Activated CD4-positive, alpha-beta T cell treated with anti-CD3 and anti-CD28 coated beads, Interleukin-2, amount 10 ng/mL, durations not matched to agents 7 days and 5 days (primary cell): ENCODE measurements around the gene KHDC4. TPM values are rescaled to one million over a fixed set of nuclear protein-coding genes. Genes with fewer than 3 reads are reported as not detected.
"Not testable (repeated sequence)": the region's sequence is repeated elsewhere in the genome, so short reads cannot be mapped to it uniquely, and the experiment has no call there.

Experiments used
- CTCF ChIA-PET: fragments of 350-600 bp; sonication (Branson Sonifier 250); formaldehyde crosslinking; loops from one replicate; lab custom pipeline; 2021; ENCODE audit warnings: antibody characterized with exemption; lab: Charles Lee
- POLR2A ChIA-PET: fragments of 350-600 bp; sonication (Branson Sonifier 250); formaldehyde crosslinking; loops from one replicate; lab custom pipeline; 2021; ENCODE audit warnings: antibody characterized with exemption; lab: Charles Lee
- DNase-seq: peaks from one replicate; pipeline ENCODE4 v3.0.0-alpha.2; 2020
- H3K27ac Mint-ChIP-seq: one replicate; pipeline ENCODE4 v1.8.0; 2021; ENCODE audit warnings: mild to moderate bottlenecking, moderate library complexity, mixed read lengths
- H3K27me3 Mint-ChIP-seq: one replicate; pipeline ENCODE4 v1.8.0; 2021; ENCODE audit warnings: mixed read lengths
- H3K36me3 Mint-ChIP-seq: one replicate; pipeline ENCODE4 v1.8.0; 2021; ENCODE audit warnings: low read depth, mixed read lengths
- H3K4me1 Mint-ChIP-seq: one replicate; pipeline ENCODE4 v1.8.0; 2021; ENCODE audit warnings: mixed read lengths
- H3K4me3 Mint-ChIP-seq: one replicate; pipeline ENCODE4 v1.8.0; 2021; ENCODE audit warnings: mild to moderate bottlenecking, moderate library complexity, mixed read lengths
- H3K9me3 Mint-ChIP-seq: one replicate; pipeline ENCODE4 v1.8.0; 2021; ENCODE audit warnings: mixed read lengths
- total RNA-seq, 2 experiments: library from RNA; stranded (reverse); gene quantifications; one replicate each; pipeline ENCODE4 v1.2.3, GENCODE V29; 2021

KHDC4 gene
- total RNA-seq, 2 experiments from 2014 or later, result 66.3 to 67.3 TPM

DNA sequence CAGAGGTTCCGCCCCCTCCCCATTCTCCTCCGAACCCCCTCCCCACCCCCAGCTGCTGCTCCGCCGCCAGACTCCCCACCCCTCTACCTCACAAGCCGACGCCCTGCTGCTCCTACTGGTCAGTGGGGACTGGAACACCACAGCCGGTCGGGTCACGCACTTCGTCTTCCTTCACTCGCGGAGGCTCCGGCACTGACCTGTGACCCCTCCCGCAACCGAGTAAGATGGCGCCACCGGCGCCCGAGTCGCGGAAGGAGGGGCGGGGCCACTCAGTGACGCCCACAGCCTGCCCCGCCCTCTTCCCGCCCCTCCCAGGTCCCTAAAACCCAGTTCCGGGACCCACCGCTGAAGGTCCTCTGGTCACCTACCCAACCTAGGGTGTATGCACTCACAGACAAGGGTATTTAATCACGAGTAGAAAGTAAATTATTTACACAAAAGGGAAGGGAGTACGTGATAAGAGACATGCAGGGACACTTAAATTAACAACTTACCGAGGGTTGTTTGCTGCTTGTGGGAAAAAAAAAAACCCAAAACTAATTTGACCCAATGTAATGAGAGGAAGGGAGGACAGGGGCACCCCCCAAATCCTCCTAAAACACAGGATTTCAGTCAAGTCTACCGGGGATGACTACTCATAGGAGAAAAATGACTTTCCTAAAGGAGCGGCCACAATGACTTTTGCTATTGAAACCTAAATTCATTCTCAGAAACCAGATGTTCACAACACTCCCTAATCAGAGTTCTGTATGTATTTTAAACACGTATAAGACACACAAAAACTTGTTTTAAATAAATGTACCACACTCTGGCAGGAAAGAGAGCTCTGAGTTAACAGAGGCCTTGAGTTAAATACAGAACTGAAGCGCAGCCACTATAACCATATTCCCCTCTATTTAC is 22.8 kb downstream of the KHDC4 start, which contains the start of gene RIT1:
TSS of gene RIT1 (minus strand) at position 194 of the 900 bp plus-strand sequence. CDS start 588 bp downstream, outside the sequence.
- POLR2A ChIA-PET, result no interaction called here
- Mint-ChIP-seq H3K9me3 (no peaks in the 10 kb centered on the region), H3K27me3 (no peaks in the 10 kb centered on the region), H3K4me3 (peak within 1 kb of the TSS; percentile 98), H3K4me1 (peaks cover 28% of the 10 kb centered on the region), H3K27ac (peak within 1 kb of the TSS; percentile 95), H3K36me3 (peaks cover 51% of the 10 kb centered on the region)
- peak; percentile 89 for DNase-seq
- CTCF ChIA-PET, result interaction anchor here (0.7 kb wide), 1 partner anchor 48 kb away, joined by 3 read pairs; no protein-coding TSS in a partner anchor

- ChIA-PET CTCF (no interaction called here), POLR2A (no interaction called here)
Observed at GRCh38 chr1:155910621-155911121, 23.5 kb downstream of the KHDC4 start.

GRCh38 chr1:155909894-155910293 is 24.3 kb downstream of the KHDC4 start:
- DNase-seq, result no peak
- H3K9me3 Mint-ChIP-seq, result no peaks in the 10 kb centered on the region
- H3K36me3 Mint-ChIP-seq, result peaks cover 44% of the 10 kb centered on the region
- peak overlapping the region; percentile 98 for H3K4me3 Mint-ChIP-seq
- ChIA-PET CTCF (interaction anchor here (0.6 kb wide), 1 partner anchor 130 kb away, joined by 4 read pairs; no protein-coding TSS in a partner anchor), POLR2A (no interaction called here)
- peak overlapping the region; percentile 95 for H3K27ac Mint-ChIP-seq
- H3K4me1 Mint-ChIP-seq, result peaks cover 30% of the 10 kb centered on the region
- no peaks in the 10 kb centered on the region for H3K27me3 Mint-ChIP-seq

More at GRCh38 chr1:155910621-155911121, 23.5 kb downstream of the KHDC4 start:
- peak overlapping the region; percentile 95 for H3K27ac Mint-ChIP-seq
- peaks cover 30% of the 10 kb centered on the region for H3K4me1 Mint-ChIP-seq
- H3K36me3 Mint-ChIP-seq, result peaks cover 48% of the 10 kb centered on the region
- DNase-seq, result no peak
- no peaks in the 10 kb centered on the region for H3K27me3 Mint-ChIP-seq
- peak overlapping the region; percentile 98 for H3K4me3 Mint-ChIP-seq
- no peaks in the 10 kb centered on the region for H3K9me3 Mint-ChIP-seq

GRCh38 chr1:155904261-155904660 is 30.0 kb downstream of the KHDC4 start:
- Mint-ChIP-seq H3K27ac (no peak overlapping the region), H3K4me1 (peaks cover 9% of the 10 kb centered on the region), H3K27me3 (no peaks in the 10 kb centered on the region), H3K9me3 (no peaks in the 10 kb centered on the region), H3K36me3 (peaks cover 41% of the 10 kb centered on the region), H3K4me3 (no peak overlapping the region)
- ChIA-PET CTCF (interaction anchor here (0.8 to 1.6 kb wide), 6 partner anchors 11 to 653 kb away, joined by 3 to 5 read pairs (median 3); no protein-coding TSS in a partner anchor), POLR2A (no interaction called here)
- no peak for DNase-seq

GRCh38 chr1:155900161-155900560 is 34.1 kb downstream of the KHDC4 start:
- peaks cover 7% of the 10 kb centered on the region for H3K4me1 Mint-ChIP-seq
- H3K9me3 Mint-ChIP-seq, result no peaks in the 10 kb centered on the region
- peaks cover 48% of the 10 kb centered on the region for H3K36me3 Mint-ChIP-seq
- CTCF ChIA-PET, result interaction anchor here (0.6 to 1.1 kb wide), 2 partner anchors 9 to 166 kb away, joined by 3 to 4 read pairs; no protein-coding TSS in a partner anchor
- no peak overlapping the region for H3K27ac Mint-ChIP-seq
- POLR2A ChIA-PET, result no interaction called here
- H3K27me3 Mint-ChIP-seq, result no peaks in the 10 kb centered on the region
- H3K4me3 Mint-ChIP-seq, result no peak overlapping the region
- no peak for DNase-seq

DNA sequence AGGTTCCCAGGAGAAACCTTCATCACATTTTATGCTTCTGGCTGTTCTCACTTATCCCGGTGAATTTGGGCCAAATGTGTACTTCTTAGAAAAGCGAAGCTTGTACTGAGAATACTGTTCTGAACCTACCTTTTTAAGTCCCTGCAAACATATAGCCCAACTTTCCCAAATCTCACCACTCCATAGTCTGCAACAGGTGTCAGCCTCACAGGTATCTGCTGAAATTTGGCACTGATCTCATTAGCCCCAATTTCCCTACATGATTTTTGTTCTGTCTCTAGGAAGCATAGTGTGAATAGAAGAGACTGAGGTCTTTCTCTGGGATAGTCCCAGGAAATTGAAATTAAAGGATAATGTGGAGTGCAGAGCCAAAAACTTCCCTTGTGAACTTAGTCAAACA is 34.5 kb downstream of the KHDC4 start:
- no peak overlapping the region for H3K4me3 Mint-ChIP-seq
- H3K9me3 Mint-ChIP-seq, result no peaks in the 10 kb centered on the region
- POLR2A ChIA-PET, result no interaction called here
- no peak overlapping the region for H3K27ac Mint-ChIP-seq
- no peak for DNase-seq
- H3K4me1 Mint-ChIP-seq, result peaks cover 7% of the 10 kb centered on the region
- CTCF ChIA-PET, result interaction anchor here (0.6 to 1.1 kb wide), 2 partner anchors 8 to 166 kb away, joined by 3 to 4 read pairs; no protein-coding TSS in a partner anchor
- H3K36me3 Mint-ChIP-seq, result peaks cover 47% of the 10 kb centered on the region
- H3K27me3 Mint-ChIP-seq, result no peaks in the 10 kb centered on the region

GRCh38 chr1:155898888-155899287 is 35.3 kb downstream of the KHDC4 start:
- ChIA-PET CTCF (interaction anchor here (1.2 kb wide), 1 partner anchor 51 kb away, joined by 3 read pairs; no protein-coding TSS in a partner anchor), POLR2A (no interaction called here)
- DNase-seq, result no peak
- peaks cover 7% of the 10 kb centered on the region for H3K4me1 Mint-ChIP-seq
- peaks cover 40% of the 10 kb centered on the region for H3K36me3 Mint-ChIP-seq
- H3K27me3 Mint-ChIP-seq, result no peaks in the 10 kb centered on the region
- H3K27ac Mint-ChIP-seq, result no peak overlapping the region
- no peak overlapping the region for H3K4me3 Mint-ChIP-seq
- no peaks in the 10 kb centered on the region for H3K9me3 Mint-ChIP-seq

GRCh38 chr1:155897746-155898145 is 36.5 kb downstream of the KHDC4 start:
- ChIA-PET CTCF (interaction anchor here (1.2 kb wide), 1 partner anchor 50 kb away, joined by 3 read pairs; no protein-coding TSS in a partner anchor), POLR2A (interaction anchor here (0.8 kb wide), 1 partner anchor 91 kb away, joined by 3 read pairs; no protein-coding TSS in a partner anchor)
- no peak overlapping the region for H3K4me3 Mint-ChIP-seq
- no peak overlapping the region for H3K27ac Mint-ChIP-seq
- peaks cover 18% of the 10 kb centered on the region for H3K4me1 Mint-ChIP-seq
- no peaks in the 10 kb centered on the region for H3K27me3 Mint-ChIP-seq
- peaks cover 40% of the 10 kb centered on the region for H3K36me3 Mint-ChIP-seq
- DNase-seq, result no peak
- no peaks in the 10 kb centered on the region for H3K9me3 Mint-ChIP-seq

DNA sequence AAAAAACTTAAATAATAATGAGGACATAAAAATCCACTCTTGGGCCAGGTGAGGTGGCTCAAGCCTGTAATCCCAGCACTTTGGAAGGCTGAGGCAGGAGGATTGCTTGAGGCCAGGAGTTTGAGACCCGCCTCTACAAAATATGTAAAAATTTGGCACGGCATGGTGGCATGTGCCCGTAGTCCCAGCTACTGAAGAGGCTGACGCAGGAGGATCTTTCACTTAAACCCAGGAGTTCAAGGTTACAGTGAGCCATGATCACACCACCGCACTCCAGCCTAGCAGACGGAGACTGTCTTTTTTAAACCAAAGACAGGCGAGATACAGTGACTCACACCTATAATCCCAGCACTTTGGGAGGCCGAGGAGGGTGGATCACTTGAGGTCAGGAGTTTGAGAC is 37.7 kb downstream of the KHDC4 start:
- Mint-ChIP-seq H3K4me1 (peaks cover 19% of the 10 kb centered on the region), H3K36me3 (peaks cover 37% of the 10 kb centered on the region)
- CTCF ChIA-PET, H3K27ac Mint-ChIP-seq, H3K9me3 Mint-ChIP-seq, DNase-seq, H3K27me3 Mint-ChIP-seq, H3K4me3 Mint-ChIP-seq, POLR2A ChIA-PET: not testable (repeated sequence)

DNA sequence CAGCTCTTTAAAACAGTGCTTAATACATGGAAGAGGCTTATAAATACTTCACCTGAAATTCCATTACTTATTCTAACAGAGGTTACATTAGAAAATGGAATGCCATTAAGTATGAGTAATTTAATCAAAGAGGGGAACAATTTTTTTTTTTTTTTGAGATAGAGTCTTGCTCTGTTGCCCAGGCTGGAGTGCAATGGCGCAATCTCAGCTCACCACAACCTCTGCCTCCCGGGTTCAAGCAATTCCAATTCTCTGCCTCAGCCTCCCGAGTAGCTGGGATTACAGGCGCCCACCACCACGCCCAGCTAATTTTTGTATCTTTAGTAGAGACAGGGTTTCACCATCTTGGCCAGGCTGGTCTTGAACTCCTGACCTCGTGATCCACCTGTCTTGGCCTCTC is 38.6 kb downstream of the KHDC4 start:
- ChIA-PET POLR2A (interaction anchor here (0.7 kb wide), 2 partner anchors 24 to 75 kb away, joined by 3 to 4 read pairs; no protein-coding TSS in a partner anchor), CTCF (interaction anchor here (1.5 kb wide), 1 partner anchor 72 kb away, joined by 4 read pairs; no protein-coding TSS in a partner anchor)
- Mint-ChIP-seq H3K4me1 (peaks cover 19% of the 10 kb centered on the region), H3K36me3 (peaks cover 32% of the 10 kb centered on the region)
- not testable (repeated sequence) for H3K27ac Mint-ChIP-seq, H3K9me3 Mint-ChIP-seq, H3K27me3 Mint-ChIP-seq, H3K4me3 Mint-ChIP-seq, DNase-seq

GRCh38 chr1:155893389-155894142 is 40.6 kb downstream of the KHDC4 start:
- H3K4me3 Mint-ChIP-seq, result no peak overlapping the region
- H3K27me3 Mint-ChIP-seq, result no peaks in the 10 kb centered on the region
- DNase-seq, result peak; percentile 56
- CTCF ChIA-PET, result interaction anchor here (0.7 to 1.6 kb wide), 5 partner anchors 11 to 32 kb away, joined by 3 to 5 read pairs (median 3); no protein-coding TSS in a partner anchor
- H3K4me1 Mint-ChIP-seq, result peaks cover 19% of the 10 kb centered on the region
- H3K36me3 Mint-ChIP-seq, result peaks cover 14% of the 10 kb centered on the region
- peak overlapping the region; percentile 83 for H3K27ac Mint-ChIP-seq
- POLR2A ChIA-PET, result interaction anchor here (0.5 to 0.6 kb wide), 3 partner anchors 78 to 938 kb away, joined by 3 to 5 read pairs (median 4); partner anchors contain the start of gene PBXIP1
- no peaks in the 10 kb centered on the region for H3K9me3 Mint-ChIP-seq

DNA sequence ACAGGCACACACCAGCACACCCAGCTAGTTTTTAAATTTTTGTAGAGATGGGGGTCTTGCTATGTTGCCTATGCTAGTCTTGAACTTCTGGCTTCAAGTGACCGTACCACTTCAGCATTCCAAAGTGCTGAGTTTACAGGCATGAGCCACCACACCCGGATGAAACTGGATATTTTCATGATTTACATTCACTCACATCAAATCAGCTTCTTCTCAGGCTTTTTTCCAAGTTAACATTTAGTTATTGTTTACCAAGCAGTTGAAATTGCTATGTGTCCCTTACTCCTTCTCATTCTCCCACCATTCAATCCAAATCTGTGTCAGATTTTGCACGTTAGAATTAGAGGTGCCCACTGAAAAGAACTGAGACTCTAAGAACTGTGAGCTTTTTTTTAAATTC is 41.4 kb downstream of the KHDC4 start:
- Mint-ChIP-seq H3K4me1 (peaks cover 18% of the 10 kb centered on the region), H3K36me3 (peaks cover 12% of the 10 kb centered on the region), H3K27ac (no peak overlapping the region), H3K4me3 (no peak overlapping the region), H3K27me3 (no peaks in the 10 kb centered on the region), H3K9me3 (no peaks in the 10 kb centered on the region)
- ChIA-PET CTCF (interaction anchor here (0.8 to 1.6 kb wide), 4 partner anchors 12 to 32 kb away, joined by 3 to 5 read pairs (median 3); no protein-coding TSS in a partner anchor), POLR2A (no interaction called here)
- no peak for DNase-seq
